K562 (cell line): ENCODE measurements around the gene GIMAP7. TPM values are rescaled to one million over a fixed set of nuclear protein-coding genes. Genes with fewer than 3 reads are reported as not detected.

Experiments
- ATAC-seq: fragments of 200-7000 bp; cut with Tn5 transposase; 3 replicates; pipeline ENCODE4 v1.9.1; 2020; ENCODE audit warnings: moderate library complexity
- BruUV-seq: library from RNA; stranded (reverse); fragments of 400-500 nt; replicated peaks from 2 replicates; lab custom pipeline; 2021; lab: Mats Ljungman, UMichigan
- CTCF ChIA-PET: fragments of 300-600 bp; formaldehyde crosslinking; extraction: SDS; loops from one replicate; lab custom pipeline; 2021; ENCODE audit warnings: low intra/inter-chr PET ratio; lab: Yijun Ruan, JAX
- POLR2A ChIA-PET: fragments of 300-600, 350-650 bp; sonication (Branson Sonifier 250); formaldehyde crosslinking; extraction: SDS; loops from one replicate; lab custom pipeline; 2021; ENCODE audit warnings: antibody characterized with exemption, inconsistent platforms; lab: Yijun Ruan, JAX
- DNase-seq, 4 experiments: peaks; one replicate each; pipeline versions ENCODE4 v3.0.0 to v3.0.0-alpha.2; 2011 to 2018; ENCODE audit warnings: low spot score in 3 of 4, mixed read lengths in 3 of 4; ENCODE audit errors: extremely low read depth in 1 of 4
- FAIRE-seq: peaks from 2 replicates; lab custom pipeline; 2011; peaks lifted over from hg19 to GRCh38; lab: Jason Lieb, UNC
- H2AFZ ChIP-seq: 2 replicates; pipeline ENCODE4 v1.6.0; 2011; ENCODE audit warnings: low read depth, low read length, control low read depth, inconsistent platforms
- H3K27ac ChIP-seq: fragments of 200-600 bp; 3 replicates; pipeline ENCODE4 v1.8.0; 2011; ENCODE audit warnings: low read depth, mild to moderate bottlenecking, control low read depth, inconsistent platforms, low read length, moderate library complexity, mixed read lengths; ENCODE audit errors: extremely low read depth
- H3K27me3 ChIP-seq, 2 experiments: fragments of 300-600 bp in 1 of 2; 2 replicates in 1 of 2; 3 replicates in 1 of 2; pipeline versions ENCODE4 v1.6.0 to v1.8.0; 2011; ENCODE audit warnings: inconsistent platforms in 2 of 2, low read length in 2 of 2, mild to moderate bottlenecking in 1 of 2, mixed read lengths in 1 of 2, moderate library complexity in 1 of 2; ENCODE audit not compliant: control insufficient read depth in 2 of 2, insufficient read depth in 2 of 2
- H3K36me3 ChIP-seq: fragments of 300-600 bp; 3 replicates; pipeline ENCODE4 v1.8.0; 2011; ENCODE audit warnings: mild to moderate bottlenecking, low read length, inconsistent platforms; ENCODE audit not compliant: control insufficient read depth, insufficient read depth
- H3K4me1 ChIP-seq, 2 experiments: fragments of 200-600 bp in 1 of 2; replicated peaks in 1 of 2; 2 replicates in 1 of 2; 3 replicates in 1 of 2; pipeline versions ENCODE4 v1.5.1 to v1.8.0; 2011; ENCODE audit warnings: inconsistent platforms in 2 of 2, low read length in 2 of 2, mild to moderate bottlenecking in 1 of 2, mixed read lengths in 1 of 2, moderate library complexity in 1 of 2; ENCODE audit not compliant: control insufficient read depth in 2 of 2, insufficient read depth in 2 of 2
- H3K4me2 ChIP-seq: 2 replicates; pipeline ENCODE4 v1.6.1; 2011; ENCODE audit warnings: low read length, control low read depth, inconsistent platforms, mixed read lengths; ENCODE audit not compliant: insufficient read depth
- H3K4me3 ChIP-seq: fragments of 200-600 bp; sonication (generic), shearing (Covaris generic); 2 replicates; pipeline ENCODE4 v1.5.1; 2016; ENCODE audit warnings: control low read depth, inconsistent platforms
- H3K79me2 ChIP-seq: fragments of 200-600 bp; 3 replicates; pipeline ENCODE4 v1.8.0; 2011; ENCODE audit warnings: low read length, inconsistent platforms; ENCODE audit not compliant: control insufficient read depth, insufficient read depth
- H3K9ac ChIP-seq, 2 experiments: 2 replicates each; pipeline versions ENCODE4 v1.6.0 to v1.6.1; 2011; ENCODE audit warnings: low read depth in 2 of 2, low read length in 2 of 2, control low read depth in 1 of 2, inconsistent platforms in 1 of 2, mild to moderate bottlenecking in 1 of 2, mixed read lengths in 1 of 2; ENCODE audit not compliant: insufficient read depth in 1 of 2
- H3K9me1 ChIP-seq: one replicate; pipeline ENCODE4 v1.6.0; 2011; ENCODE audit warnings: inconsistent platforms, mild to moderate bottlenecking, low read length, moderate library complexity; ENCODE audit not compliant: control insufficient read depth, insufficient read depth
- H3K9me3 ChIP-seq: replicated peaks from 2 replicates; pipeline ENCODE4 v1.5.1; 2011; ENCODE audit warnings: low read depth, low read length, inconsistent platforms; ENCODE audit not compliant: control insufficient read depth, insufficient read depth
- H4K20me1 ChIP-seq: replicated peaks from 2 replicates; pipeline ENCODE4 v1.6.1; 2011; ENCODE audit warnings: low read length, inconsistent platforms, mixed read lengths; ENCODE audit not compliant: control insufficient read depth, insufficient read depth
- FOXP1 ChIP-seq: sonication (generic); formaldehyde crosslinking; IDR thresholded peaks from 2 replicates; pipeline ENCODE4 v1.8.0; 2022; ENCODE audit warnings: mild to moderate bottlenecking, missing genetic modification reagents
- MBD1 ChIP-seq: fragments of 250-450 bp; sonication (Bioruptor Pico); IDR thresholded peaks from 2 replicates; pipeline ENCODE4 v1.8.0; 2022; ENCODE audit warnings: inconsistent platforms
- NONO ChIP-seq, 2 experiments: fragments of 200-400 bp in 1 of 2; fragments of 450-650 bp in 1 of 2; formaldehyde crosslinking in 1 of 2; IDR thresholded peaks; 2 replicates each; pipeline ENCODE4 v1.6.1; 2017; ENCODE audit warnings: low read depth in 2 of 2, mild to moderate bottlenecking in 2 of 2, moderate library complexity in 2 of 2, low read length in 1 of 2
- NRF1 ChIP-seq, 2 experiments: fragments of 450-650 bp; IDR thresholded peaks in 1 of 2; conservative IDR thresholded peaks in 1 of 2; 2 replicates each; pipeline ENCODE4 v1.6.1; 2014; ENCODE audit warnings: mild to moderate bottlenecking in 2 of 2
- PPARD ChIP-seq: fragments of 250-450 bp; sonication (Bioruptor Pico); IDR thresholded peaks from 2 replicates; pipeline ENCODE4 v1.8.0; 2022; ENCODE audit warnings: inconsistent platforms, mild to moderate bottlenecking, moderate library complexity
- PRMT5 ChIP-seq: sonication (generic); formaldehyde crosslinking; IDR thresholded peaks from 2 replicates; pipeline ENCODE4 v1.5.0; 2020; ENCODE audit warnings: missing genetic modification reagents
- RFX7 ChIP-seq: fragments of 250-450 bp; sonication (Bioruptor Pico); IDR thresholded peaks from 2 replicates; pipeline ENCODE4 v1.5.1; 2021; ENCODE audit warnings: mild to moderate bottlenecking
- XRCC4 ChIP-seq: IDR thresholded peaks from one replicate; pipeline ENCODE4 v1.6.1; 2011; ENCODE audit not compliant: insufficient read depth, insufficient read length; ENCODE audit errors: extremely low read depth
- ZNF239 ChIP-seq: fragments of 250-450 bp; sonication (Bioruptor Pico); IDR thresholded peaks from 2 replicates; pipeline ENCODE4 v1.4.0; 2020; ENCODE audit warnings: mild to moderate bottlenecking
- ZNF445 ChIP-seq: fragments of 250-450 bp; sonication (Bioruptor Pico); IDR thresholded peaks from 2 replicates; pipeline ENCODE4 v1.4.0; 2020; ENCODE audit warnings: low read depth, mild to moderate bottlenecking, moderate library complexity
- WGBS: fragments of 100-300 bp; shearing (Covaris generic); methylation state at CpG from one replicate; pipeline ENCODE4 v1.1.6; 2016; ENCODE audit warnings: low coverage, mixed read lengths; ENCODE audit not compliant: insufficient coverage; ENCODE audit errors: missing lambda C conversion rate; 5-methylcytosine and 5-hydroxymethylcytosine counted together
- in situ Hi-C: fragments of 300-500 bp; cut with MboI; formaldehyde crosslinking; loops from 4 replicates; pipeline ENCODE4 v1.15.0; 2018; ENCODE audit warnings: inconsistent platforms, mixed read lengths
- intact Hi-C: fragments of 100-400 bp; cut with micrococcal nuclease; formaldehyde crosslinking; loops from 2 replicates; pipeline ENCODE4 v1.14.2; 2022
- polyA plus RNA-seq, 8 experiments: library from polyadenylated mRNA; depleted of rRNA in 4 of 8; stranded (reverse) in 5 of 8; unstranded in 3 of 8; fragments of >200 nt; fragmentation: Nextera tagmentation in 2 of 8; fragmentation: Illumina TruSeq in 1 of 8; extraction: Ambion mirVana in 2 of 8; extraction: Trizol in 1 of 8; gene quantifications; 2 replicates each; pipeline versions ENCODE4 v1.2.1 to v1.2.3, GENCODE V29; 2011 to 2014; ENCODE audit warnings: inconsistent platforms in 1 of 8, missing spikeins in 1 of 8
- total RNA-seq, 7 experiments: library from RNA; depleted of rRNA in 6 of 7; stranded (reverse); fragments of >200 nt in 6 of 7; fragmentation: Illumina TruSeq in 2 of 7; extraction: Trizol in 2 of 7; gene quantifications; 2 replicates each; pipeline versions ENCODE4 v1.2.1 to v1.2.3, GENCODE V29; 2011 to 2021; ENCODE audit warnings: low replicate concordance in 1 of 7
- TF ChIP-seq, protein P1 (sequence below): fragments of 450-650 bp; IDR thresholded peaks from 2 replicates; pipeline ENCODE4 v1.6.1; 2016
- TF ChIP-seq, protein P2 (sequence below): fragments of 450-650 bp; formaldehyde crosslinking; IDR thresholded peaks from 2 replicates; pipeline ENCODE4 v1.4.0; 2020; ENCODE audit warnings: mild to moderate bottlenecking, moderate library complexity

GIMAP7 gene
- total and polyA plus RNA-seq, 9 of the 15 experiments (the other 6 are each of a cell fraction or from before 2014, with no cell fraction given): 0.42 TPM; not detected in 8

GRCh38 chr7:150566572-150566971 is 51.9 kb downstream of the GIMAP7 start:
- intact Hi-C loops (loop anchor here (5.0 kb wide), 1 partner anchor 119 kb away; no protein-coding TSS in a partner anchor), in situ Hi-C loops (no loop called here)
- 0% methylated on average over 1 of the region's 1 CpG for WGBS
- H3K9me3 ChIP-seq: no peaks in the 10 kb centered on the region
- no peaks in the 10 kb centered on the region for H3K79me2 ChIP-seq
- no peak overlapping the region for H2AFZ ChIP-seq
- no peaks in the 10 kb centered on the region for H3K36me3 ChIP-seq
- H3K27me3 ChIP-seq: peaks cover 0 to 16% of the 10 kb centered on the region in 2 experiments; a peak in 3 of 5 replicates
- no peaks in the 10 kb centered on the region for H3K4me1 ChIP-seq
- DNase-seq (no peak), ATAC-seq (no peak), FAIRE-seq (no peak)
- no peaks in the 10 kb centered on the region for H3K9me1 ChIP-seq
- no peaks in the 10 kb centered on the region for H4K20me1 ChIP-seq
- H3K9ac ChIP-seq: no peak overlapping the region
- no peak overlapping the region for H3K27ac ChIP-seq
- POLR2A ChIA-PET: no interaction called here
- no TSS peak for BruUV-seq
- H3K4me3 ChIP-seq: no peak overlapping the region
- H3K4me2 ChIP-seq: no peak overlapping the region
- TF ChIP-seq RFX7: no peak
- TF ChIP-seq NONO (IDR thresholded peaks at IDR 0.05; ENCODE audit: low read depth in 2 of 2, low read length in 1 of 2): no peak
- TF ChIP-seq, all 486 proteins: peak for 0
- CTCF ChIA-PET: no interaction called here

- 1% methylated on average over 9 of the region's 9 CpGs for WGBS
- no peak within 1 kb of the TSS for H2AFZ ChIP-seq
- H3K27me3 ChIP-seq: peaks cover 0 to 18% of the 10 kb centered on the region in 2 experiments; a peak in 3 of 5 replicates
- TF ChIP-seq XRCC4 (no peak), FOXP1 (CRISPR knock-in tag) (no peak), PRMT5 (CRISPR knock-in tag) (no peak), ZNF445 (no peak), MBD1 (CRISPR knock-in tag) (no peak), ZNF239 (no peak), PPARD (CRISPR knock-in tag) (no peak), NRF1 (conservative IDR thresholded peaks at IDR 0.05 in 1 of 2, IDR thresholded peaks at IDR 0.05 in 1 of 2) (no peak)
- TF ChIP-seq, protein P1, sequence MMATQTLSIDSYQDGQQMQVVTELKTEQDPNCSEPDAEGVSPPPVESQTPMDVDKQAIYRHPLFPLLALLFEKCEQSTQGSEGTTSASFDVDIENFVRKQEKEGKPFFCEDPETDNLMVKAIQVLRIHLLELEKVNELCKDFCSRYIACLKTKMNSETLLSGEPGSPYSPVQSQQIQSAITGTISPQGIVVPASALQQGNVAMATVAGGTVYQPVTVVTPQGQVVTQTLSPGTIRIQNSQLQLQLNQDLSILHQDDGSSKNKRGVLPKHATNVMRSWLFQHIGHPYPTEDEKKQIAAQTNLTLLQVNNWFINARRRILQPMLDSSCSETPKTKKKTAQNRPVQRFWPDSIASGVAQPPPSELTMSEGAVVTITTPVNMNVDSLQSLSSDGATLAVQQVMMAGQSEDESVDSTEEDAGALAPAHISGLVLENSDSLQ: no peak
- TF ChIP-seq, protein P2, sequence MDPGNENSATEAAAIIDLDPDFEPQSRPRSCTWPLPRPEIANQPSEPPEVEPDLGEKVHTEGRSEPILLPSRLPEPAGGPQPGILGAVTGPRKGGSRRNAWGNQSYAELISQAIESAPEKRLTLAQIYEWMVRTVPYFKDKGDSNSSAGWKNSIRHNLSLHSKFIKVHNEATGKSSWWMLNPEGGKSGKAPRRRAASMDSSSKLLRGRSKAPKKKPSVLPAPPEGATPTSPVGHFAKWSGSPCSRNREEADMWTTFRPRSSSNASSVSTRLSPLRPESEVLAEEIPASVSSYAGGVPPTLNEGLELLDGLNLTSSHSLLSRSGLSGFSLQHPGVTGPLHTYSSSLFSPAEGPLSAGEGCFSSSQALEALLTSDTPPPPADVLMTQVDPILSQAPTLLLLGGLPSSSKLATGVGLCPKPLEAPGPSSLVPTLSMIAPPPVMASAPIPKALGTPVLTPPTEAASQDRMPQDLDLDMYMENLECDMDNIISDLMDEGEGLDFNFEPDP (CRISPR knock-in tag): no peak
Observed at GRCh38 chr7:150567169-150567568, 52.5 kb downstream of the GIMAP7 start, which contains the start of gene GIMAP4. TSS of gene GIMAP4 (plus strand) at chr7:150567390. CDS start at chr7:150569902, 2,512 bp downstream.

More at GRCh38 chr7:150567169-150567568, 52.5 kb downstream of the GIMAP7 start, which contains the start of gene GIMAP4:
- H3K27ac ChIP-seq: no peak within 1 kb of the TSS
- no peaks in the 10 kb centered on the region for H3K36me3 ChIP-seq
- in situ Hi-C loops: no loop called here
- H4K20me1 ChIP-seq: no peaks in the 10 kb centered on the region
- H3K4me3 ChIP-seq: no peak within 1 kb of the TSS
- H3K79me2 ChIP-seq: no peaks in the 10 kb centered on the region
- FAIRE-seq: no peak
- no peak within 1 kb of the TSS for H3K4me2 ChIP-seq
- no peaks in the 10 kb centered on the region for H3K9me3 ChIP-seq
- no peak for ATAC-seq
- intact Hi-C loops: loop anchor here (5.0 kb wide), 1 partner anchor 120 kb away; no protein-coding TSS in a partner anchor
- no TSS peak for BruUV-seq
- POLR2A ChIA-PET: interaction anchor here (0.9 kb wide), 1 partner anchor 9 kb away, joined by 4 read pairs; no protein-coding TSS in a partner anchor
- no peaks in the 10 kb centered on the region for H3K9me1 ChIP-seq
- no peak within 1 kb of the TSS for H3K9ac ChIP-seq
- DNase-seq: no peak
- CTCF ChIA-PET: no interaction called here
- H3K4me1 ChIP-seq: no peaks in the 10 kb centered on the region
